TTC549 (cell line): ENCODE measurements around the gene ALCAM.

ENCODE experiments used
- FAIRE-seq: peaks from 2 replicates; lab custom pipeline; 2012; peaks lifted over from hg19 to GRCh38; lab: Jason Lieb, UNC

Gene ALCAM

GRCh38 chr3:105529456-105529855 is 162.7 kb downstream of the ALCAM start:
- FAIRE-seq: no peak

GRCh38 chr3:105532251-105532650 is 165.5 kb downstream of the ALCAM start:
- FAIRE-seq: no peak

DNA sequence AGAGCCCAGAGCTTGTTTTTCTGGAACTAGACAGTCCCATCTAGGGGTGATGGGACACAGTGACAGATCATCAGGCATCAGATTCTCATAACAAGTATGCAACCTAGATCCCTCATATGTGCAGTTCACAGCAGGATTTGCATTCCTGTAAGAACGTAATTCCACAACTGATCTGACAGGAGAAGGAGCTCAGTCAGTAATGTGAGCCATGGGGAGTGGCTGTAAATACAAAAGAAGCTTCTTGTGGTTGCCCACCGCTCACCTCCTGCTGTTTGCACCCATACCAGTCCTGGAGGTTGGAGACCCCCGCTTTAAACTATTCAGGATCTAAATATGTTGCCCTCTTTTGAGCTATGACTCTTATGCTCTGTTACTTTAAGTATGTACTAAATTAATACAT is 167.3 kb downstream of the ALCAM start:
- FAIRE-seq: no peak

DNA sequence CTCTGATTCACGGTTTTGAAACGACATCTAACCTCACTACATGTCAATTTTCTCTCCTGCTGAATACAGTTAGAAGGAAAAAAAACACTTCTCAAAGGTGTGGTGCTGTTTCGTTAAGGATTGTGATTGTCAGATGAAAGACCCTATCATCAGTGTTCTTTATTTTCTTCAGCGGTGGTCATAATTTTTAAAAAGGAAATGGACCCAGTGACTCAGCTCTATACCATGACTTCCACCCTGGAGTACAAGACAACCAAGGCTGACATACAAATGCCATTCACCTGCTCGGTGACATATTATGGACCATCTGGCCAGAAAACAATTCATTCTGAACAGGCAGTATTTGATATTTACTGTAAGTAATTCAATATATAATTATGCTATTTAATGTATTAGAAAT is 167.8 kb downstream of the ALCAM start:
- FAIRE-seq: no peak

DNA sequence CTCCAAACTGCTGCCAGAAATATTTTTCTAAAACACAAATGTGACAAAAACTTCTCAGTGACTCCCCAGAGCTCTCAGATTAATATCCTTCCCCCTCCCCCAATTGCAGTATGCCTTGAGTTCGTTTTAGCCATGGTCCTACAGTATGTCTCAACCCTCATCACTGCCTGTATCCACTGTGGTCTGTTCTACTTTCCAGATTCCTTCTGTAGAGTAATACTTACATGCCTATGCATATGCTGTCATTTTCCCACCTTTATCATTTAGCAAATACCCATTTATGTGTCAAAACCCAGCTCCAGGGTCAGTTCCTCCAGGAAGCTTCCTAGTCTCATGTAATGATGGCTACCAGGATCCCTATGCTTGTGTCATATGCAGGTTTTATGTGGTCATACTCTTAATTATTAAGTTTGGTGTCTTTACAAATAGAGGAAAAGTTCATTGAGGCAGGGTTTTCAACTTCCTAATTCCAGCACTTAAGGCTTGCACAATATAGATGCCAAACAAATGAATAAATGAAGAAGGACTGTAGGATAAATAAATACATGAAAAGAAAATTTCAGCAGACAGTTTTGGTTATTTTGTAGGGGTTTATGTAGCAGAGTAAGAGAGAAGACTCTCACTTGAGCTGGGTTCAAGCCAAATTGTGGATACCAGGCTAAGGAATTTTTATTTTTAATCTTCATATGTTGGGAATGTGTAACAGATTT is 170.8 kb downstream of the ALCAM start:
- no peak for FAIRE-seq

- no peak for FAIRE-seq
Observed at GRCh38 chr3:105538483-105538882, 171.8 kb downstream of the ALCAM start.

DNA sequence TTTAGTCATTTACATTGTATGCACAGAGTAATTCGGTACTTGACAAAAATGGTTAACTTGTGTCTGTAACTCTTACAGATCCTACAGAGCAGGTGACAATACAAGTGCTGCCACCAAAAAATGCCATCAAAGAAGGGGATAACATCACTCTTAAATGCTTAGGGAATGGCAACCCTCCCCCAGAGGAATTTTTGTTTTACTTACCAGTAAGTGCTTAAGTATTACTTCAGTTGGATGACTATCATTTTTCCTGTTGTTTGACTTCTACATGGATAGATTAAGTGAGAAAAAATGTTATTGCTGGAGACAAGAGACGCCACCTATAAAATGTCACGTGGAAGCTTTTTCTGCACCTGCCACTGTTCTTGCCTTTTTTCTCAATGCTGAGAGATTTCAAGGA is 173.2 kb downstream of the ALCAM start:
- FAIRE-seq: no peak

GRCh38 chr3:105542282-105543019 is 175.7 kb downstream of the ALCAM start:
- FAIRE-seq: no peak

- no peak for FAIRE-seq
Observed at GRCh38 chr3:105545051-105545450, 178.3 kb downstream of the ALCAM start.

GRCh38 chr3:105553851-105554250 is 187.1 kb downstream of the ALCAM start:
- FAIRE-seq: no peak

DNA sequence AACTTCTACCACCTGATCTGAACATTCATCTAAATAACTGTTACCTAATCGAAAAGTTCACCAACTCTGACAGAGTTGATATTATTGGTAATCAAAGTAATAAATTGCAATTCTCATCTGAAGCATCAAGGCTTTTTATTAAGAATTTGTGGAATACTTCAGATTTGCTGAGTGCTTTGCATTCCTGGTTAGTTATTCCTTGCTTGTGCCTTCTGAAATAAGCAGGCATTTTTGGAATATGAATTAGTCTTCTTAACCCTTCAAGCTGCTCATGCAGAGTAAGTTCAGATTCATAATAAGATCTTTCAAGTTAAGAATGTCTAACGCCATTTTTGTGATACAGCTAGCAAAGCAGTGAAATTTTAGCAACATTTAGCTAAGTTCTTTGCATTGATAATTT is 188.5 kb downstream of the ALCAM start:
- FAIRE-seq: no peak

DNA sequence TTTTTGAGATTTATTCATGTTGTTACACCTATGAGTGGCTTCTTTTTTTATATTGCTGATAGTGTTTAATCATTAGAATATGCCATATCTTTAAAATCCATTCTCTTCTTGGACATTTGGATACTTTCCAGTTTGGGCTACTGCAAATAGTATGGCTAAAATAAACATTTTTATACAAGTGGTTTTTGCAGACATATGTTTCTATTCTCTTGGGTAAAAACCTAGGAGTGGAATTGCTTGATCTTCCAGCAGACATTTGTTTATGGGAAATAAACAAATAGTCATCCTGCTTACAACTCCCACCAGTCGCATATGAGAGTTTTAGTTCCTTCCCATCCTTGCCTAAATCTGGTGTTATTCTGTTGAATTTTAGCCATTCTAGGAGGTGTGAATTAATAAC is 193.1 kb downstream of the ALCAM start:
- no peak for FAIRE-seq

GRCh38 chr3:105561876-105562275 is 195.2 kb downstream of the ALCAM start:
- no peak for FAIRE-seq

GRCh38 chr3:105564546-105565288 is 198.0 kb downstream of the ALCAM start:
- no peak for FAIRE-seq

DNA sequence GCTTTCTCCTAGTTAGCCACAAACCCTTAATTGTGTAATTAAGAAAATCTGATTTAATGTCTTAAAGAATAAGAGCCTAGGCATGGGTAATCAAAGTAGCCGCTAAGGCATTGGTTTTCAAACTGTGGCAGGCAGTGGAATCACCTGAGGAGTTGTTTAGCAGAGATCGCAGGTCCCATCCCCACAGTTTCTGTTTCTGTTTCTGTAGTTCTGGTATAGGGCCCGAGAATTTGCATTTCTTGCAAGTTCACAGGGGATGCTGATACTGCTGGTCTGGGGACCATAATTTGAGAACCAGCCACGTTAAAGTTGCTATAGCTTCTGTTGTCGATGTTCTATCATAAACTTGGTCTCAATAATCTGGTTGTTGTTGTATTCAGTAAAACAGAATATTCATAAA is 204.3 kb downstream of the ALCAM start:
- FAIRE-seq: no peak

DNA sequence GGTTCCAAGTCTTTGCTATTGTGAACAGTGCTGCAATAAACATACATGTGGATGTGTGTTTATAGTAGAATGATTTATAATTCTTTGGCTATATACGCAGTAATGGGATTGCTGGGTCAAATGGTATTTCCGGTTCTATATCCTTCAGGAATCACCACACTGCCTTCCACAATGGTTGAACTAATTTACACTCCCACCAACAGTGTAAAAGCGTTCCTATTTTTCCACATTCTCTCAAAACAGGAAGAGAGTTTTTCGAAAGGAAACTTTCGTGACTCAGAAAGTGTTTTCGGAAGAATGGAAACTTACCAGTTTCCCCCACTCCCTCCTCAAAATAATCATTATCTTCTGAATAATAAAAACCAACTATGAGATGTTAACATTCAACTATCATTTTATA is 205.8 kb downstream of the ALCAM start:
- FAIRE-seq: no peak

- FAIRE-seq: no peak
Observed at GRCh38 chr3:105579439-105579838, 212.7 kb downstream of the ALCAM start.

DNA sequence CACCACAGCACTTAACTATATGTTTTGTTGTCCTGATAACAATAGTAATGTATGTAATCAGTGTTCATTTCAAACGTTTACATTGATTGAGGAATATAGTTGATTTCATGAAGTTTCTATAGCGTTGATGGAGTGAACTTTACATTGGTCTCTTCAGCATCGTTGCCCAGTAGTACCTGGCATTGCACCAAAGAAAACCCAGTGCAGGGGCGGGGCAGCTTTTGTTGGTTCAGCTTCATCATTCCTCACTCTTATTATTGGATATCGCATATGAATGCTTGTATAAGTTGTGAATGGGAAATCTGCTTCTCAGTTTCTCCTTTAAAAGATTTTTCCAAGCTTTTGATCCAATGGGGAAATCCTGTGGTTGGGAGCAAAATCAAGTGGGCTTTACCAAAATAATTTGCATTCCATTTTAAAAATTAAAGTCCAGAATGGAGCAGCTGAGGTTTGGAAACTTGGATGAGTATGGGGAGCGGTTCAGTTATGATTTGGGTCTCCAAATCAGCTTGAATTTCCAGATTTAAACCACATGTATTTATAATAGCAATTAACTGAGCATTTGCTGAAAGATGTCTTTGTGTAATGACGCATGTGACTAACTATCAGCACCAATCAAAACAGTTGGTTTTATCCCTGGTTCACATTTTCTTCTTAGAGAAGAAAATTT is 213.7 kb downstream of the ALCAM start:
- no peak for FAIRE-seq

- no peak for FAIRE-seq
Observed at GRCh38 chr3:105582015-105582414, 215.3 kb downstream of the ALCAM start.

- FAIRE-seq: no peak
Observed at GRCh38 chr3:105584003-105584790, 217.5 kb downstream of the ALCAM start.

DNA sequence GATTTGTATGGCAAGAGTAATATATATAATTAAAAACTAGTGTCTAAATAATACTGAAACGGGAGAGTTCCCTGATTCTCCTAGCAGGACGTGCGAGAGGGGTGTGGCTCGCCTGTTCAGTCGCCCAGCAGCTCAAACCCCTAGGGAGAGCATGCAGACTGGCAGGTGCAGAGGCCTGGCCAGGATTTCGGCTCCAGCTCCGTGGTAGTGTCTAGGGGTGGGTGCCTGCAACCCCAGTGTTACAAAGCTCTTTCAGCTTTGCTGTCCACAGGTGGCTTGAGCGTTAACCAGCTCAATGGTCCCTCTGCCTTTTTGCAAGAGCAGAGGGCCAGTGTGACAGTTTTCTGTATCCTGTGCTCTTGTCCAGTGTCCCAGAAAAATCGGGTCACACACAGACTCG is 226.6 kb downstream of the ALCAM start:
- no peak for FAIRE-seq

GRCh38 chr3:105594219-105594618 is 227.5 kb downstream of the ALCAM start:
- FAIRE-seq: no peak
